Inflammatory macrophage treated with lipopolysaccharide for 4 hours (primary cell): ENCODE measurements around the gene EFCAB6.

ENCODE experiments used
- DNase-seq: peaks from one replicate; pipeline ENCODE4 v3.0.0-alpha.2; 2020

Gene EFCAB6

DNA sequence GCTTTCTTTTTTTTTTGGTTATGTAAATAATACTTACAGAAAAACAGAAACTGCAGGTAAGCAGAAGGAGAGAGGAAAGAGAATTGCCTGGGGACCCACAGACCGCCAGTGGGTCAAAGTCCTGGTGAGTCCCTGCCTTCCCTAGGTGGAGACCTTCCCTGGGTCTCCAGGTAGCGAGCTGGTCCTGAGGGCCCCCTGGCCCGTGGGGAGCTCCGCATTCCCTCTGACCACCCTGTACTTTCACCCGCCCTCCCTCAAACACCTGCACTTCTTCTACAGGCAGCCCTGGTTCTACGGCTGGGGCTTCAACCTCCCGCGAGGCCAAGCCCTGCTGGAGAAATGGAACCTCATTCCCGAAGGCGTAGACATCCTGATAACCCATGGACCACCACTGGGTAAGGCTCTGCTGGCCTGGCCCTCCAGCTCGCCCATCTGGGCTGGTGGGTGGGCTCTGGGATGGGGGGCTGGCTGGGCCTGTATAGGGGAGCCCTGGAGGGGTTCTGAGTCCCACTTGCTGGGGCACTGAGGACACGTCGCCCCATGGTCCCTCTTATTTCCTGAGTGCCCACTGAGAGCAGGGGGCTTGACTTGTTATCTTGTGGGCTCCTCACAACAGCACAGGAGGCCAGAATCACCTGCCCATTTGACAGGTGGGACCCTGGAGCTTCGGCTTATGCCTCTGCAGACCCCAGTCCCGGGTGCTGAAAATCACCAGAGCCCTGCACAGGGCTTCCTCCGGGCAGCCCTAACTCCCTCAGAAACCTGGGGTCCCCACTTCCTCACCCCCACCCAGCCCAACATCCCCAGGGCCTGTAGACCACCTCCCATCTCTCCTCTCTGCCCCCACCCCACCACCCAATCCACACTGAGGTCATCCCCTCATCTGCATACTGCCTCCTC lies 313.9 kb downstream of the EFCAB6 start:
- DNase-seq, result no peak

DNA sequence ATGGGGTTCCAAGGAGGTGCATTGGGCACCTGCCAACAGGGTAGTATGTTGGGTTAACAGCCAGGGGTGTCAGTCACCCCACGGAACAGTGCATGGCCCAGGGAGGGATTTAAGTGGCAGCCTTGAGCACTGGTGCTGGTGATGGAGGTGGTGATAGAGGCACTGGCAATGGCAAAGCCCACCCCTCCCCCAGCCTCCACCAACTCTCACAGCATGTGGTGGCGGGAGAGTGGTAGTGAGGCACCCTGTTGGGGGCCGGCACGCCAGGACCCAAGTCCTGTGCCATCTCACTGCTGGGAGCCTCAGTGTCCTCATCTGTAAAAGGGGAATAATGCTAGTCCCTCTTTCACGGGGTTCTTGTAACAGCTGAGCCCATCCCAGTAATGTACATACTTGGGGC lies 318.8 kb downstream of the EFCAB6 start:
- no peak for DNase-seq

DNA sequence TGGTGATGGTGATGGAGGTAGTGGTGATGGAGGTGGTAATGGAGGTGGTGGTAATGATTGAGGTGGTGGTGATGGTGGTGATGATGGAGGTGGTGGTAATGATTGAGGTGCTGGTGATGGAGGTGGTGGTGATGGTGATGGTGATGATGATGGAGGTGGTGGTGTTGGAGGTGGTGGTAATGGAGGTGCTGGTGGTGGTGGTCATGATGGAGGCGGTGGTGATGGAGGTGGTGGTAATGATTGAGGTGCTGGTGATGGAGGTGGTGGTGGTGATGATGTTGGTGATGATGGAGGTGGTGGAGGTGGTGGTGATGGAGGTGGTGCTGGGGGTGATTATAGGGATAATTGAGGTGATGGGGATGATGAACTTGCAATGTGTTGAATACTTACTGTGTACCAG lies 320.4 kb downstream of the EFCAB6 start:
- no peak for DNase-seq

DNA sequence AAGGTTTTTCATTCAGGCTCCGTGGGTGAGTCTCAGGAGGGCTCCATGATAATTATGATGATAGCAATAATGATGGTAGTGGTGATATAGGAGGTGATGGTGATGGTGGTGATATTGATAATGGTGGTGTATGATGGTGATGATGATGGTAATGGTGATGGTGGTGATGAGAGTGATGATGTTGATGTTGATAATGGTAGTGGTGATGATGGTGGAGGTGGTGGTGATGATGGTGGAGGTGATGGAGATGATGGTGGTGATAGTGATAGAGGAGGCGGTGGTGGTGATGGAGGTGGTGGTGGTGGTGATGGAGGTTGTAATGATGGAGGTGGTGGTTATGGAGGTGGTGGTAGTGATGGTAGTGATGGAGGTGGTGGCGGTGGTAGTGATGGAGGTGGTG lies 320.9 kb downstream of the EFCAB6 start:
- DNase-seq, result no peak

DNA sequence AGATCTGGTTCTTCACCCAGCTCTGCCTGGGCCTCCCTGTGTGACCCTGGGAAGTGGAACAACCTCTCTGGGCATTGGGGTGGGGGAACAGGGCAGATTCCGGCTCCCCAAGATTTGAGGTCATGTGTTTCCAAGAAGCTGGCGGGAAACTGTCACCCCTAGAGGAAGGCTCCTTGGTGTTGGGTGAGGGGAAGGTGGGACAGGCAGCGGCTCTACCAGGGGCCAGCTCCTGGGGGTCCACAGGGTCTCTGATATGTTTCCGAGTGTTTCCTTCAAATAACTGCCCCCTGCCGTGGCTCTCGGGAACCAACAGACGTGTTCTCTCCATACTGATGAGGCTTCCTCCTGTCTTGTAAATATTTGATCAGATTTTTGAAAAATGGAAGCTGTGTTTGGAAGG lies 321.8 kb downstream of the EFCAB6 start:
- DNase-seq, result no peak

DNA sequence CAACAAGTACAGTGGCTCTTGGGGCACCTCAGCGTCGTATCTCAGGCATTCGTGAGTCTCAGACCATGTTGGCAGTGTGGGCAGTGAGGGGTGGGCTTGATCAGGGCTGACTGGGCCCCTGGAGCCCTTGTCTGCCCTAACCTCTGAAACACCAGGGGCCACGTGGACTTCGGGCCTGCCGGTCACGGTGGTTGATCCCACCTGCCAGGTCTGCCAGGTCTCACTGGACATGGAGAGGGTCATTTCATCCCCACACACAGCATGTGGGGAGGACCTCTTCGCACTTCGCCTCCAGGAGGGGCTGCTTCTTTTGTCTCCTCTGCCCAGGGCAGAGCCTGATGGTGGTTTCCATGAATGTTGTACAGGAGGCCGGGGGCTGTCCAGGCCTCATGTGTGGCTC lies 323.2 kb downstream of the EFCAB6 start:
- DNase-seq, result no peak

DNA sequence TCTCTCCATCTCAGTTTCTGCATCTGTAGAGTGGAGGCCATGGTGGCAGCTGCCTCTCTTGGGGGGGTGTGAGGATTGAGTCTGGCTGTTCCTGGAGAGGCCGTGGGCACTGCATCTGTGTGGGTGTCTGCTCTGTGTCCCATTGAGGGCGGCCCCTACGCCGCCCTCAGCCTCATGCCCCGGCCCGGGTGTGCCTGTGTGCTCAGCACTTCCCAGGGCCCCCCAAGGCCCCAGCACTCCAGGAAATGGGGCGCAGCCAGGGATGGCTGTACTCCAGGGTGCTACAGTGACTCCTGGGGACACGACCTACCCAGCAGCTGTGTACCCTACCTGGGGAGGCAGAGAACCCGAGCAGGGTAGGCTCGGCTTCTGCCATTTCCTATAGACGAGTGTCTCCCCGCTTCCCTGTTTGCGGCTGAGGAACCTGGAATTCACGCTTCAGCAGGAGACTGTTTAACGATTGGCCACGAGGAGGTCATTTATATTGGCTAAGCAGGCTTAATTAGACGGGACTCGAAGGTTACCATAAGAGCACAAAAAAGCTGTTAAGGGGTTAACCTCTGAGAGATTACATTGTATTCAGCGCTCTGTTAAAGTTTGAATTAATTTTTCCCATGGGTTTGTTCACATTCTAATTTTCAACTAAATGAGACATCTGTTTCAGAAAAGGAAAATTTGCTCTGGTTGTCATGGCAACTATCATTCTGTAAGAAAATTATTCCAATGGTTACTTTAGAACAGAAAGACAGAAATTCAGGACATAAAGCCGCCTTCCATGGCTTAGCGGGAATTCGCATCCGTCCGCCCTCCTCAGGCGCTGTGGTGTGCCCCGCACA lies 323.9 kb downstream of the EFCAB6 start:
- no peak for DNase-seq

DNA sequence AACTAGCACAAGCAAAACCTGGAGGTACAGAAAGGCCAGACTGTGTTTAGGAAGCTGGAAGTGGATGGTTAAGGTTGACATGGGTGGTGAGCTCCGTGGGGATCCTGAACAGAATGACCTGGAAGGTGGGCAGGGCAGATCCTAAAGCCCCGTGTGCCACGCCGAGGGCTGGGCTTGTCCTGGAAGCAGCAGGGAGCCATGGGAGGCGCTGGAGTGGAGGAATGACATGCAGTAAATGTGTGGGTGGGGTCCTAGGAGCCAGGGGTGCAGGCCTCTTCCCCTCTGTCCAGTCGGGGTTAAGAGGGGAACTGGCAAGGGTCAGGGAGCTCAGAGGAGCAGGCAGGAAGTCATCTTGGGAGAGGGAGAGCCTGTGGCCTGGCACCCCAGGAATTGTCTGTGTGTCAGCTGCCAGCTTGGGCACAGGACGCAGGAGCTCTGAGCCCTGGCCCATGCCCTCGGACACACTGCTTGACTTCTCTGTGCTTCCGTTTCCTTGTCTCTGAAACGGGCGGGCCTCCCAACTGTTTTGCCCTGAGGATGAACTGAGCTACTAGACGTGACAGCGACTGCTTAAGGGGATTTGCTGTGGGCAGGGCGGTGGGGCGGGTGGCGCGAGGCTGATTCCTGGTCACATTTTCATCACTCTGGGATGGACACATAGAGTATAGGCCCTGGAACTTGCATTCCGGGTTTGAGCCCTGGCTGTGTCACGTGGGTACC lies 324.6 kb downstream of the EFCAB6 start:
- no peak for DNase-seq

DNA sequence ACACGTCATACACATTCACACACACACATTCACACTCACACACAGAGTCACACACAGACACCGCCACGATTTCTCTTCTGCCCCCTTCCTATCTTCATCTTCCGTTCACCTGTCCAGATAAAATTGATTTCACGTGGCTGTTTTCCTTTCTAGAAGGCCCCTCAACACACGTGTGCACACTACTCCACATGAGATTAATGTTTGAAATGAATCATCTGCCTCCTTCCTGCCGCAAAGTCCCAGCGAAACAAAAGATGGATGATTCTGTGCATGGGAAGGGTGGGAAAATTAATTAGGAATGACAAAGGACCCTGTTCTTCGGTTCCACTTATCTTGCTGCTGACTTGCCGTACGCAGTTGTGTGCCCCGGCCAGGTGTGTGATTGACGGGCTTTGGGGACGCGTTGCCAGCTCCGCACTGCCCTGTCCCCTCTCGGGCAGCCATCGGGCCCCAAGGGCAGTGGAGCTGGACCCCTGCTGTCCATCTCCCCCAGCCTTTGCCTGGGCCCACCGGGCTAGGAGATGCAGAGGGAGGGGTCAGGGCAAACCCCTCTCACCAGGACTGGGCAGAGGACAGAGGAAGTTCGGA lies 326.5 kb downstream of the EFCAB6 start:
- DNase-seq, result no peak

DNA sequence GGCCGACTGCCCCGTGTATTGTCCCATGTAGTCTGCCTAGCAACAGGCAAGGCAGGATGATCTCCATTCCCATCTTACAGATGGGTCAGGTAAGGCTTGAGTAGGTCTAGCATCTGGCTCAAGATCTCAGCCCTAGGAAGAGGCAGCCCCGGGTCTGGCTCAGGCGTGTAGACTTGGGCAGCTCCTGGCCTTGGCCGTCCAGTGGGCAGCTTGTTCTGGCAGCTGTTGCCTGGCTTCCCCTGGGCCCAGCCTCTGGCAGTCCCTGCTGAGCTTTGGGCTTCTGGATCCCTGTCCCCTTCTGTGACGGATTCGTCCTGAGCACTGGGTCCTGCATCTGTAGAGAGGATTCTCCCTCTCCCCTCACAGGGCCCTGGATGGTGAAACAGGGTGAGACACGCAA lies 327.9 kb downstream of the EFCAB6 start:
- no peak for DNase-seq

DNA sequence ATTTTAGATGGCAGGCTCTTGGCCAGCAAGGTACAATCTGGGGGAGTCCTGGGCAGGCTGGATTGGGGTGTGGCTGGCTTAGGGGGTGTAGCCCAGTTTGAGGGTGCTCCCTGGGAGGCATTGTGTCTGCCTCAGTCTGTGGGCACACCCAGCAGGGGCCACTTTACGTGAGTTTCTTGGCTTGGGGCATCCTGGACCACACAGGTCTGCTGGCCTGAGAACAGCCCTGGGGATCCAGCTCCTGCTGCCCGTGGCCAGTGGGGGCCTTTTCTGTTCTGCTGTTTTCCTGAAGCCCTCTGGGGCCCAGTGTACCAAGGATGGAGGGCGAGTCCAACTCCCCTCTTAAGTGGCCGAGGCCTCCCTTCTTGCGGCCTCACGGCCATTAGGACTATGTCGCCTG lies 328.4 kb downstream of the EFCAB6 start:
- no peak for DNase-seq

DNA sequence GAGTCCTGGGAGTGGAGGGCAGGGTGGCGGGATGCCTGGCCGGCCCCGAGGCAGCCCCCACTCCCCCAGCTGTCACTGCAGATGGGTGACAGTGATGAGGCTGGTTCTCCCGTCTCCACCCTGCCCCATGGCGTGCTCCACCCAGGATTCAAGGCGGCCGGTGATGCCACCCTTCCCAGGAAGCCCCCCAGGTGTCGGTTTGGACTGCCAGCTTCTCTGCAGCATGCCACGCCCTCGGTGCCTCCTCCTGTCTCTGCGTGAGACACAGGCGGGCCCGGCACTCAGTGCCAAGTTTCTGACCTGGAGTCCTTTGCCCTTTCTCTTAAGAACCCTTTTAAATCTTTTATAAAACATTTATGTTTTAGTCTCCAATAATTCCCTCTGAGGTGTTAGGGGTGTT lies 328.8 kb downstream of the EFCAB6 start:
- DNase-seq, result no peak

DNA sequence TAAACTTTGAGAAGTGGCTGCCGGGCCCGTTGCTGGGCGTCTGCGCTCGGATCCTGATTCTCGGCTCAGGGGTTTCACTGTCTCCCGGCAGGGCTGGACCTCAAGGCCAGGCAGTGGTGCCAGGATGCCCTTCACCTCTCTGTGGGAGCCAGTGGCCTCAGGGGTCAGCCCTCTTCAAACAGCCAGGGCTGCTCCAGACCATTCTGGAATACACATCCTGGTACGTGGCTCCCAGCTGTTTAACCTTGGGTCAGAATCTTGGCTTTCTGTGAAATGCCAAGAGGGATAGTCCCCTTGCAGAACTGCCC lies 329.8 kb downstream of the EFCAB6 start:
- no peak for DNase-seq

DNA sequence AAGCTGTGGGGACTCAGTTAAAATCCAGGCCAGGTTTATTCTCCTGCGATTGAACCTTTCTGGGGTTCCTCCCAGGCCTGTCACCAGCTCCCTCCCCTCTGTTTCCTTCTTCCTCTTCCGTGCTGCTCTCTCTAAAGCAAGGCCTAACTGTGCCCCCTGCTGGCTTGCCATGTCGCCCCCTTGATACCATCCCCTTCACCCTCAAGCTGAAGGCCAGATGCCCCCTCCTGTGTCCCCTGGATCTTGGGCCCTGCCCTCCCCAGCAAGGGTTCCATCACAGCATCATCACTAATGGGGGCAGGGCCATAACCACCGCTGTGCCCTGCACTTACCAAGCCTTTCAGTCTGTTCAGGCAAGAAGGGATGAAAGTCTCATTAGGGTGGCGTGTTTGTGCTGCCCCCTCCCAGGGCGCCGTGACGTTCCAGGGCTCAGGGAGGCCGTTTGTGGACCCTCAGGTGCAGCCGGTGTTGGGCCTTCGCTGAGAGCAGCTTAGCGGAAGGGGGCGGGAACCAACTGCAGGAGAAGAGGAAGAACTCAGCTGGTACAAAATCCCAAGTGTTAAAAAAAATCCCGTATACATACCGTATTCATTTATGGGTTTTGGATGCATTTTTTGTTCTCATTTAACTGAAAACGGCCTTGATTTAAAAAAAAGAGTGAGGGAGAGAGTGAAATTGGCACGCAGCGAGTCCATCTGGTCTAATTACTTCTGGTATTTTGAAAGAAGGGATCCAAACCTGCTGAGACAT lies 330.4 kb downstream of the EFCAB6 start:
- DNase-seq, result peak; percentile 22

DNA sequence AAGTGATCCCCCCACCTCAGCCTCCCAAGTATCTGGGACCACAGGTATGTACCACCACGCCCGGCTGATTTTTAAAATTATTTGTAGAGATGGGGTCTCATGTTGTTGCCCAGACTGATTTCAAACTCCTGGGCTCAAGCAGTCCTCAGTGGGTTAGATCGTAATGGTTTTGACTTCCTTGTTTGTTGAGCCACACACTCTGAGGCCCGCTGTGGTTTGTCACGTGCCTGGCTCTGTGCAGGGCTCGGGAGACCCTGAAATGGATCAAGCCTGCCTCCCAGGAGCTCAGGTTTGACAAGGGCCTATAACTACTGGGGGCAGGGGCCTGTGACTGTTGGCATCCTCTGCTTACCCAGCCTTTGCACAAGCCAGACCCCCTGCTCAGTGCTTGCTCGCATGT lies 332.1 kb downstream of the EFCAB6 start:
- DNase-seq, result peak; percentile 3

DNA sequence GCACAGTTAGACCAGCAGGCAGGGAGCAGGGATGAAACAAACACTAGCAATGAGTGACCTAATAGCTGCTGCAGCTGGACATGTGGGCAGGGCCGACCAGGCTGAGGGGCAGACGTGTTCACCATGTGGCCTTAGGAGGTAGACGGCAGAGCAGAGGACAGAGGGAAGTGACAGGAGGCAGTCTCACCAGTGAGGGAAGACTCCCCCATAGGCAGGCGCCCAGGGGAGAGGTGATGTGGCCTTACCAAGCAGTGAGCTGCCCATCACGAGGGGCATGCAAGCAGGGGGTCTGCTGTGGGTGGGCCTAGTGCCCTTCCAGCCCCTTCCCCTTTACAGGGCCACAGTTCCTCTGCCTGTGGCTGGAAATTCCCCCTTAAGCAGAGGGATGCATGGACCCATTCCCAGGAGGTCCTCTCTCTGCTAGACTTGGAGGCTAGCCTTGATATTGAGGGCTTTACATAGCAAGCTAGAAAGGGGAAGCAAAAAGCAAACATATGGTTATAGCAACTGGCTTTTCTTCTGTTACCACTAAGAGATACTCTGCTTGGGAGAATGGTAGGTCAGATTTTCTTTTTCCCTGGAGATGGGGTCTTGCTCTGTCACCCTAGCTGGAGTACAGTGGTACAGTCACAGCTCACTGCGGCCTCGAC lies 332.7 kb downstream of the EFCAB6 start:
- DNase-seq, result no peak
